K562 (cell line): ENCODE results near the gene CATSPER3. TPM values are rescaled to one million over a fixed set of nuclear protein-coding genes. Genes with fewer than 3 reads are reported as not detected.

ENCODE experiments used
- CBX3 ChIP-seq, 2 experiments: IDR thresholded peaks; 1 replicate in 1 of 2; 2 replicates in 1 of 2; pipeline ENCODE4 v1.6.1; 2012; ENCODE audit warnings: inconsistent platforms in 2 of 2, low read length in 2 of 2, borderline replicate concordance in 1 of 2, control low read depth in 1 of 2
- CREB1 ChIP-seq, 2 experiments: sonication (generic) in 1 of 2; formaldehyde crosslinking in 1 of 2; IDR thresholded peaks; 2 replicates each; pipeline versions ENCODE4 v1.6.1 to v1.8.0; 2012 to 2022; ENCODE audit warnings: inconsistent platforms in 1 of 2, mild to moderate bottlenecking in 1 of 2, missing genetic modification reagents in 1 of 2, moderate library complexity in 1 of 2
- CSDE1 ChIP-seq, 2 experiments: fragments of 450-650 bp; IDR thresholded peaks; 2 replicates each; pipeline ENCODE4 v1.6.1; 2016; ENCODE audit warnings: mild to moderate bottlenecking in 1 of 2
- CXXC5 ChIP-seq: fragments of 250-450 bp; sonication (Bioruptor Pico); IDR thresholded peaks from 2 replicates; pipeline ENCODE4 v1.8.0; 2022; ENCODE audit warnings: inconsistent platforms, mild to moderate bottlenecking, moderate library complexity
- DACH1 ChIP-seq: fragments of 450-650 bp; IDR thresholded peaks from 2 replicates; pipeline ENCODE4 v1.6.1; 2018; ENCODE audit not compliant: partially characterized antibody
- DLX4 ChIP-seq: fragments of 250-450 bp; sonication (Bioruptor Pico); IDR thresholded peaks from 2 replicates; pipeline ENCODE4 v1.6.1; 2021; ENCODE audit warnings: mild to moderate bottlenecking
- JUND ChIP-seq, 2 experiments: IDR thresholded peaks; 2 replicates in 1 of 2; 3 replicates in 1 of 2; pipeline ENCODE4 v1.6.1; 2011; ENCODE audit warnings: borderline replicate concordance in 2 of 2, low read depth in 2 of 2, low read length in 2 of 2, improper control_type of control experiment in 1 of 2, missing biosample characterization in 1 of 2, missing genetic modification characterization in 1 of 2, missing genetic modification reagents in 1 of 2
- MBD2 ChIP-seq: sonication (generic); IDR thresholded peaks from 2 replicates; pipeline ENCODE4 v1.6.1; 2016; ENCODE audit warnings: low read depth, borderline replicate concordance
- NR4A1 ChIP-seq, 2 experiments: fragments of 250-450 bp in 1 of 2; fragments of 450-650 bp in 1 of 2; sonication (Bioruptor Pico) in 1 of 2; IDR thresholded peaks; 2 replicates each; pipeline versions ENCODE4 v1.4.0 to v1.6.1; 2016 to 2020; ENCODE audit warnings: mild to moderate bottlenecking in 2 of 2, missing compliant biosample characterization in 1 of 2, missing genetic modification characterization in 1 of 2, moderate library complexity in 1 of 2
- OTX1 ChIP-seq: fragments of 450-650 bp; formaldehyde crosslinking; IDR thresholded peaks from 2 replicates; pipeline ENCODE4 v1.4.0; 2022; ENCODE audit warnings: mild to moderate bottlenecking
- PHF20 ChIP-seq: fragments of 450-650 bp; IDR thresholded peaks from 2 replicates; pipeline ENCODE4 v1.6.1; 2018; ENCODE audit not compliant: partially characterized antibody
- POLR3G ChIP-seq: IDR thresholded peaks from 2 replicates; pipeline ENCODE4 v1.6.1; 2011; ENCODE audit not compliant: insufficient read length, insufficient replicate concordance; ENCODE audit errors: extremely low read depth
- SAFB ChIP-seq: fragments of 200-400 bp; formaldehyde crosslinking; IDR thresholded peaks from 2 replicates; pipeline ENCODE4 v1.6.1; 2017; ENCODE audit warnings: low read depth, low read length, borderline replicate concordance
- SMAD1 ChIP-seq: fragments of 150-350 bp; IDR thresholded peaks from 2 replicates; pipeline ENCODE4 v1.6.1; 2014; ENCODE audit warnings: low read length, low read depth; ENCODE audit not compliant: partially characterized antibody
- TRIM28 ChIP-seq: fragments of 450-650 bp; IDR thresholded peaks from 2 replicates; pipeline ENCODE4 v1.6.1; 2017
- VEZF1 ChIP-seq: fragments of 200-800 bp; sonication (Bioruptor generic); IDR thresholded peaks from 2 replicates; pipeline ENCODE4 v1.6.1; 2017; ENCODE audit warnings: missing genetic modification characterization, missing compliant biosample characterization
- ZBTB11 ChIP-seq, 3 experiments: fragments of 200-800 bp in 1 of 3; fragments of 250-450 bp in 1 of 3; fragments of 450-650 bp in 1 of 3; sonication (Bioruptor Pico) in 1 of 3; sonication (Bioruptor generic) in 1 of 3; formaldehyde crosslinking in 1 of 3; IDR thresholded peaks; 2 replicates each; pipeline versions ENCODE4 v1.6.1 to v1.8.0; 2016 to 2022; ENCODE audit warnings: mild to moderate bottlenecking in 2 of 3, missing genetic modification characterization in 2 of 3, missing compliant biosample characterization in 1 of 3, moderate library complexity in 1 of 3
- ZNF165 ChIP-seq: fragments of 250-450 bp; sonication (Bioruptor Pico); IDR thresholded peaks from 2 replicates; pipeline ENCODE4 v1.4.0; 2020; ENCODE audit warnings: borderline replicate concordance
- polyA plus RNA-seq, 8 experiments: library from polyadenylated mRNA; depleted of rRNA in 4 of 8; stranded (reverse) in 5 of 8; unstranded in 3 of 8; fragments of >200 nt; fragmentation: Nextera tagmentation in 2 of 8; fragmentation: Illumina TruSeq in 1 of 8; extraction: Ambion mirVana in 2 of 8; extraction: Trizol in 1 of 8; gene quantifications; 2 replicates each; pipeline versions ENCODE4 v1.2.1 to v1.2.3, GENCODE V29; 2011 to 2014; ENCODE audit warnings: inconsistent platforms in 1 of 8, missing spikeins in 1 of 8
- total RNA-seq, 7 experiments: library from RNA; depleted of rRNA in 6 of 7; stranded (reverse); fragments of >200 nt in 6 of 7; fragmentation: Illumina TruSeq in 2 of 7; extraction: Trizol in 2 of 7; gene quantifications; 2 replicates each; pipeline versions ENCODE4 v1.2.1 to v1.2.3, GENCODE V29; 2011 to 2021; ENCODE audit warnings: low replicate concordance in 1 of 7
- TF ChIP-seq, protein P1 (sequence below): fragments of 450-650 bp; IDR thresholded peaks from one replicate; pipeline ENCODE4 v1.6.1; 2018; ENCODE audit warnings: mild to moderate bottlenecking, moderate library complexity; ENCODE audit not compliant: partially characterized antibody

The CATSPER3 gene
- total and polyA plus RNA-seq, 9 of the 15 experiments (the other 6 are each of a cell fraction or from before 2014, with no cell fraction given), result 0.14 to 1.5 (median 0.49) TPM

- TF ChIP-seq ZBTB11 (CRISPR knock-in tag; IDR thresholded peaks at IDR 0.05) (peak in 1 of 3 experiments; percentile 59; a peak in 2 of 6 replicates), CSDE1 (IDR thresholded peaks at IDR 0.05) (no peak), DLX4 (no peak), PHF20 (peak; percentile 69), SAFB (no peak), CREB1 (IDR thresholded peaks at IDR 0.05) (no peak), CREB1 (CRISPR knock-in tag; IDR thresholded peaks at IDR 0.05) (peak; percentile 40; the same call in 1 of the 2 replicates), DACH1 (no peak), MBD2 (no peak), CBX3 (IDR thresholded peaks at IDR 0.05; ENCODE audit: borderline replicate concordance in 1 of 2, low read length in 2 of 2) (0 out of 3 replicates have a peak, but pooled peaks of 1 of the 2 experiments have one; percentile 43), VEZF1 (CRISPR knock-in tag) (peak; percentile 99), JUND (IDR thresholded peaks at IDR 0.05; ENCODE audit: borderline replicate concordance, low read depth, low read length) (peak; percentile 20; the same call in 1 of the 2 replicates), JUND (tag; IDR thresholded peaks at IDR 0.05; ENCODE audit: borderline replicate concordance, low read depth, low read length) (peak; percentile 15; the same call in 1 of the 3 replicates), CXXC5 (CRISPR knock-in tag) (peak; percentile 77), SMAD1 (no peak), NR4A1 (CRISPR knock-in tag; IDR thresholded peaks at IDR 0.05) (no peak), NR4A1 (tag; IDR thresholded peaks at IDR 0.05) (no peak), OTX1 (CRISPR knock-in tag) (no peak), POLR3G (no peak), TRIM28 (0 out of 2 replicates have a peak, but pooled peaks have one; percentile 40), ZNF165 (CRISPR knock-in tag) (no peak)
- TF ChIP-seq, protein P1, sequence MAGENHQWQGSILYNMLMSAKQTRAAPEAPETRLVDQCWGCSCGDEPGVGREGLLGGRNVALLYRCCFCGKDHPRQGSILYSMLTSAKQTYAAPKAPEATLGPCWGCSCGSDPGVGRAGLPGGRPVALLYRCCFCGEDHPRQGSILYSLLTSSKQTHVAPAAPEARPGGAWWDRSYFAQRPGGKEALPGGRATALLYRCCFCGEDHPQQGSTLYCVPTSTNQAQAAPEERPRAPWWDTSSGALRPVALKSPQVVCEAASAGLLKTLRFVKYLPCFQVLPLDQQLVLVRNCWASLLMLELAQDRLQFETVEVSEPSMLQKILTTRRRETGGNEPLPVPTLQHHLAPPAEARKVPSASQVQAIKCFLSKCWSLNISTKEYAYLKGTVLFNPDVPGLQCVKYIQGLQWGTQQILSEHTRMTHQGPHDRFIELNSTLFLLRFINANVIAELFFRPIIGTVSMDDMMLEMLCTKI, result no peak
These were observed 66.7 kb downstream of the CATSPER3 start (continued) for GRCh38 chr5:135034236-135034962.
